Prostate gland (tissue), 2 donors: ENCODE data around the gene SELENOH.

Source experiments
- CTCF ChIP-seq, 4 experiments: fragments of 200-600 bp in 2 of 4; fragments of 450-650 bp in 2 of 4; sonication (generic) in 2 of 4; IDR thresholded peaks; 1 replicate in 3 of 4; 2 replicates in 1 of 4; pipeline ENCODE4 v1.5.1; 2016 to 2019; ENCODE audit warnings: antibody characterized with exemption in 4 of 4, mild to moderate bottlenecking in 2 of 4, moderate library complexity in 2 of 4
- POLR2A ChIP-seq: fragments of 450-650 bp; IDR thresholded peaks from one replicate; pipeline ENCODE4 v1.6.1; 2016; ENCODE audit warnings: antibody characterized with exemption, mild to moderate bottlenecking

DNA sequence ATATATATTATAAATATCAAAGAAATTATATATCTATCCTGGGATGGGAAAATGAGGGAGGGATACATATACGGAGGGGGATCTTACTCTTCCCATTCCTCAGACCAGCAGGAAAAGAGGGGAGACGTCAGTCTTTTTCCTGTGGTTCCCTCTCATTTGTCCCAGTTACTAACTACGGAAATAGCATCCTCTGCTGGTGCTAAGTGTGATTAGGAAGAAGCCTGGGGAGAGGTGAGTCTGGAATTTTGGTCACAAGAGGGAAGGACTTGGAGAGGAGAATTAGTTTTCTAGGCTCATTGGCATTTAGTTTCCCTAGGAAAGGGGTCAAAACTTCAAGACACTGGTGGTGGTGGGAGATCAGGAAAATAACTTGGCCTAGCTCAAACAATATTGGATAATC is 40.9 kb upstream of the SELENOH start:
- no peak for TF ChIP-seq CTCF (IDR thresholded peaks at IDR 0.05)
- TF ChIP-seq POLR2A = no peak
